ENCODE data around the gene STXBP6. TPM values are rescaled to one million over a fixed set of nuclear protein-coding genes. Genes with fewer than 3 reads are reported as not detected.

STXBP6 gene
- total RNA-seq, 1 donor from 2014 or later, result 11.0 TPM

GRCh38 chr14:24988760-24989159, 61.2 kb downstream of the STXBP6 start:
- Mint-ChIP-seq H3K36me3 (no peaks in the 10 kb centered on the region), H3K4me1 (no peaks in the 10 kb centered on the region), H3K27ac (no peak overlapping the region), H3K27me3 (ENCODE audit: insufficient read depth, low read depth) (no peaks in the 10 kb centered on the region), H3K4me3 (no peak overlapping the region), H3K9me3 (no peaks in the 10 kb centered on the region)
- DNase-seq (ENCODE audit: low spot score), result no peak
- Histone ChIP-seq H3K27me3 (no peaks in the 10 kb centered on the region), H3K27ac (no peak overlapping the region), H3F3A (ENCODE audit: low read depth) (no peaks in the 10 kb centered on the region), H3K9me3 (ENCODE audit: low read depth) (no peaks in the 10 kb centered on the region), H3K36me3 (no peaks in the 10 kb centered on the region), H3K79me2 (ENCODE audit: low read depth) (no peaks in the 10 kb centered on the region), H3K4me3 (no peak overlapping the region), H3K4me1 (no peaks in the 10 kb centered on the region), H2AFZ (replicated peaks) (no peak overlapping the region), H3K4me2 (no peak overlapping the region), H4K20me1 (ENCODE audit: low read depth) (no peaks in the 10 kb centered on the region), H3K9ac (no peak overlapping the region)
- TF ChIP-seq EZH2 (IDR thresholded peaks at IDR 0.05) (no peak), EZH2phosphoT487 (IDR thresholded peaks at IDR 0.05) (no peak), CTCF (IDR thresholded peaks at IDR 0.05) (no peak)

GRCh38 chr14:24986206-24986893, 63.6 kb downstream of the STXBP6 start:
- Mint-ChIP-seq H3K27ac (no peak overlapping the region), H3K4me3 (no peak overlapping the region), H3K27me3 (ENCODE audit: insufficient read depth, low read depth) (no peaks in the 10 kb centered on the region), H3K36me3 (no peaks in the 10 kb centered on the region), H3K4me1 (no peaks in the 10 kb centered on the region), H3K9me3 (no peaks in the 10 kb centered on the region)
- Histone ChIP-seq H3F3A (ENCODE audit: low read depth) (no peaks in the 10 kb centered on the region), H3K4me3 (no peak overlapping the region), H3K79me2 (ENCODE audit: low read depth) (no peaks in the 10 kb centered on the region), H3K36me3 (no peaks in the 10 kb centered on the region), H3K27ac (no peak overlapping the region), H3K9ac (no peak overlapping the region), H4K20me1 (ENCODE audit: low read depth) (no peaks in the 10 kb centered on the region), H3K4me1 (no peaks in the 10 kb centered on the region), H3K27me3 (no peaks in the 10 kb centered on the region), H3K9me3 (ENCODE audit: low read depth) (no peaks in the 10 kb centered on the region), H2AFZ (replicated peaks) (no peak overlapping the region), H3K4me2 (no peak overlapping the region)
- TF ChIP-seq EZH2phosphoT487 (IDR thresholded peaks at IDR 0.05) (no peak), EZH2 (IDR thresholded peaks at IDR 0.05) (no peak), CTCF (IDR thresholded peaks at IDR 0.05) (no peak)
- no peak for DNase-seq (ENCODE audit: low spot score)

GRCh38 chr14:24984846-24985589, 64.9 kb downstream of the STXBP6 start:
- no peaks in the 10 kb centered on the region for H3F3A ChIP-seq (ENCODE audit: low read depth)
- TF ChIP-seq CTCF (IDR thresholded peaks at IDR 0.05) (no peak), EZH2 (IDR thresholded peaks at IDR 0.05) (no peak), EZH2phosphoT487 (IDR thresholded peaks at IDR 0.05) (no peak)
- H2AFZ ChIP-seq (replicated peaks), result no peak overlapping the region
- no peaks in the 10 kb centered on the region for H3K27me3 Mint-ChIP-seq (ENCODE audit: insufficient read depth, low read depth)
- H3K4me1 ChIP-seq, result no peaks in the 10 kb centered on the region
- no peaks in the 10 kb centered on the region for H3K36me3 ChIP-seq
- no peaks in the 10 kb centered on the region for H3K27me3 ChIP-seq
- no peak overlapping the region for H3K27ac ChIP-seq
- no peaks in the 10 kb centered on the region for H3K79me2 ChIP-seq (ENCODE audit: low read depth)
- no peak overlapping the region for H3K4me3 Mint-ChIP-seq
- no peak for DNase-seq (ENCODE audit: low spot score)
- no peak overlapping the region for H3K4me3 ChIP-seq
- H3K9ac ChIP-seq, result no peak overlapping the region
- no peaks in the 10 kb centered on the region for H4K20me1 ChIP-seq (ENCODE audit: low read depth)
- H3K4me2 ChIP-seq, result no peak overlapping the region
- H3K27ac Mint-ChIP-seq, result no peak overlapping the region
- no peaks in the 10 kb centered on the region for H3K9me3 Mint-ChIP-seq
- no peaks in the 10 kb centered on the region for H3K36me3 Mint-ChIP-seq
- no peaks in the 10 kb centered on the region for H3K4me1 Mint-ChIP-seq
- H3K9me3 ChIP-seq (ENCODE audit: low read depth), result no peaks in the 10 kb centered on the region

Data from neural progenitor cell (in vitro differentiated cells).